BLaER1 (cell line): Measurements from ENCODE around the gene IP6K2.
"Not testable (repeated sequence)": the region's sequence is repeated elsewhere in the genome, so short reads cannot be mapped to it uniquely, and the experiment has no call there.

Experiments used
- H3K27ac ChIP-seq: shearing (Covaris generic); formaldehyde crosslinking; 2 replicates; pipeline ENCODE4 v1.8.1; 2022
- H3K27me3 ChIP-seq: shearing (Covaris generic); formaldehyde crosslinking; 2 replicates; pipeline ENCODE4 v1.8.1; 2022
- H3K36me3 ChIP-seq: shearing (Covaris generic); formaldehyde crosslinking; 2 replicates; pipeline ENCODE4 v1.8.1; 2022
- H3K4me1 ChIP-seq: shearing (Covaris generic); formaldehyde crosslinking; 2 replicates; pipeline ENCODE4 v1.8.1; 2022
- H3K4me2 ChIP-seq: shearing (Covaris generic); formaldehyde crosslinking; 2 replicates; pipeline ENCODE4 v1.8.1; 2022
- H3K4me3 ChIP-seq: shearing (Covaris generic); formaldehyde crosslinking; 2 replicates; pipeline ENCODE4 v1.8.1; 2022
- H3K9ac ChIP-seq: shearing (Covaris generic); formaldehyde crosslinking; 2 replicates; pipeline ENCODE4 v1.8.1; 2022
- H3K9me3 ChIP-seq: shearing (Covaris generic); formaldehyde crosslinking; 2 replicates; pipeline ENCODE4 v1.8.1; 2022
- H4K20me1 ChIP-seq: shearing (Covaris generic); formaldehyde crosslinking; 2 replicates; pipeline ENCODE4 v1.8.1; 2022
- Cebpa-rat ChIP-seq: shearing (Covaris generic); IDR thresholded peaks from 2 replicates; pipeline ENCODE4 v1.8.1; 2022

IP6K2 gene

GRCh38 chr3:48716982-48717746, at the start of gene IP6K2:
TSS of gene IP6K2 (minus strand) at chr3:48717221. CDS start at chr3:48695291, 21,930 bp downstream.
- Histone ChIP-seq H3K9ac (peak within 1 kb of the TSS; percentile 98), H3K27me3 (no peaks in the 10 kb centered on the region), H3K4me2 (peak within 1 kb of the TSS; percentile 93), H3K9me3 (no peaks in the 10 kb centered on the region), H3K27ac (peak within 1 kb of the TSS; percentile 98), H4K20me1 (peaks cover 39% of the 10 kb centered on the region), H3K4me3 (peak within 1 kb of the TSS; percentile 92), H3K4me1 (peaks cover 40% of the 10 kb centered on the region), H3K36me3 (peaks cover 33% of the 10 kb centered on the region)
- no peak for TF ChIP-seq Cebpa-rat

GRCh38 chr3:48765376-48765775, 48.4 kb upstream of the IP6K2 start:
- no peak overlapping the region for H3K4me3 ChIP-seq
- no peaks in the 10 kb centered on the region for H4K20me1 ChIP-seq
- peaks cover 35% of the 10 kb centered on the region for H3K36me3 ChIP-seq
- H3K4me1 ChIP-seq = peaks cover 9% of the 10 kb centered on the region
- no peak for TF ChIP-seq Cebpa-rat
- H3K4me2 ChIP-seq = no peak overlapping the region
- no peak overlapping the region for H3K9ac ChIP-seq
- no peak overlapping the region for H3K27ac ChIP-seq
- no peaks in the 10 kb centered on the region for H3K27me3 ChIP-seq
- H3K9me3 ChIP-seq = no peaks in the 10 kb centered on the region

GRCh38 chr3:48762816-48763215, 45.8 kb upstream of the IP6K2 start:
- Histone ChIP-seq H3K4me1 (no peaks in the 10 kb centered on the region), H3K4me3 (no peak overlapping the region), H4K20me1 (no peaks in the 10 kb centered on the region), H3K9me3 (no peaks in the 10 kb centered on the region), H3K27me3 (no peaks in the 10 kb centered on the region), H3K4me2 (no peak overlapping the region), H3K27ac (no peak overlapping the region), H3K36me3 (peaks cover 46% of the 10 kb centered on the region), H3K9ac (no peak overlapping the region)
- TF ChIP-seq Cebpa-rat = no peak

GRCh38 chr3:48759991-48760540, 43.0 kb upstream of the IP6K2 start:
- peaks cover 51% of the 10 kb centered on the region for H3K36me3 ChIP-seq
- H3K27ac ChIP-seq, H3K27me3 ChIP-seq, H3K4me1 ChIP-seq, H4K20me1 ChIP-seq, H3K4me3 ChIP-seq, H3K9me3 ChIP-seq, H3K9ac ChIP-seq, H3K4me2 ChIP-seq: not testable (repeated sequence)

- H3K27ac ChIP-seq, H3K9me3 ChIP-seq: not testable (repeated sequence)
Measured at GRCh38 chr3:48759531-48759930, 42.5 kb upstream of the IP6K2 start.

GRCh38 chr3:48759071-48759470, 42.0 kb upstream of the IP6K2 start:
- no peak overlapping the region for H3K27ac ChIP-seq
- H3K27me3 ChIP-seq = no peaks in the 10 kb centered on the region
- no peak overlapping the region for H3K4me3 ChIP-seq
- no peak for TF ChIP-seq Cebpa-rat
- no peak overlapping the region for H3K4me2 ChIP-seq
- peaks cover 42% of the 10 kb centered on the region for H3K36me3 ChIP-seq
- H3K4me1 ChIP-seq = peaks cover 6% of the 10 kb centered on the region
- no peak overlapping the region for H3K9ac ChIP-seq
- H3K9me3 ChIP-seq = no peaks in the 10 kb centered on the region
- no peaks in the 10 kb centered on the region for H4K20me1 ChIP-seq

More at GRCh38 chr3:48759531-48759930, 42.5 kb upstream of the IP6K2 start:
- H3K36me3 ChIP-seq = peaks cover 46% of the 10 kb centered on the region
- H3K4me1 ChIP-seq, H4K20me1 ChIP-seq, H3K27me3 ChIP-seq, H3K4me2 ChIP-seq, H3K9ac ChIP-seq, H3K4me3 ChIP-seq: not testable (repeated sequence)

- Histone ChIP-seq H3K4me2 (no peak overlapping the region), H3K27ac (no peak overlapping the region), H3K9me3 (no peaks in the 10 kb centered on the region), H3K4me1 (peaks cover 6% of the 10 kb centered on the region), H3K27me3 (no peaks in the 10 kb centered on the region), H3K4me3 (no peak overlapping the region), H3K36me3 (peaks cover 45% of the 10 kb centered on the region), H3K9ac (no peak overlapping the region), H4K20me1 (no peaks in the 10 kb centered on the region)
- TF ChIP-seq Cebpa-rat = no peak
Measured at GRCh38 chr3:48756640-48757039, 39.6 kb upstream of the IP6K2 start.

- peaks cover 6% of the 10 kb centered on the region for H3K4me1 ChIP-seq
- no peak overlapping the region for H3K9ac ChIP-seq
- no peak overlapping the region for H3K27ac ChIP-seq
- no peaks in the 10 kb centered on the region for H3K27me3 ChIP-seq
- no peaks in the 10 kb centered on the region for H3K9me3 ChIP-seq
- no peak overlapping the region for H3K4me2 ChIP-seq
- no peak for TF ChIP-seq Cebpa-rat
- H3K36me3 ChIP-seq = peaks cover 48% of the 10 kb centered on the region
- H3K4me3 ChIP-seq = no peak overlapping the region
- H4K20me1 ChIP-seq = no peaks in the 10 kb centered on the region
Measured at GRCh38 chr3:48750856-48751255, 33.8 kb upstream of the IP6K2 start.

GRCh38 chr3:48748754-48749153, 31.7 kb upstream of the IP6K2 start:
- Histone ChIP-seq H3K4me1 (no peaks in the 10 kb centered on the region), H3K9ac (no peak overlapping the region), H3K27ac (no peak overlapping the region), H3K4me3 (no peak overlapping the region), H3K36me3 (peaks cover 51% of the 10 kb centered on the region), H3K27me3 (no peaks in the 10 kb centered on the region), H3K9me3 (no peaks in the 10 kb centered on the region), H3K4me2 (no peak overlapping the region), H4K20me1 (no peaks in the 10 kb centered on the region)
- TF ChIP-seq Cebpa-rat = no peak

- Histone ChIP-seq H3K4me1 (no peaks in the 10 kb centered on the region), H3K27ac (no peak overlapping the region)
- TF ChIP-seq Cebpa-rat = no peak
Measured at GRCh38 chr3:48747706-48748105, 30.7 kb upstream of the IP6K2 start.

More at GRCh38 chr3:48747706-48748105, 30.7 kb upstream of the IP6K2 start:
- Histone ChIP-seq H3K27me3 (no peaks in the 10 kb centered on the region), H3K9me3 (no peaks in the 10 kb centered on the region), H4K20me1 (no peaks in the 10 kb centered on the region), H3K36me3 (peaks cover 46% of the 10 kb centered on the region), H3K4me3 (no peak overlapping the region), H3K4me2 (no peak overlapping the region), H3K9ac (no peak overlapping the region)
